Central memory CD8-positive, alpha-beta T cell (primary cell): ENCODE data around the gene TH.

Source experiments
- ATAC-seq: fragments of 150-1000 bp; cut with Tn5 transposase; replicated peaks from 2 replicates; pipeline ENCODE4 v1.10.0; 2022; ENCODE audit warnings: mild to moderate bottlenecking, moderate FRiP score, moderate number of reproducible peaks; ENCODE audit not compliant: poor library complexity, severe bottlenecking; ENCODE audit errors: extremely low read depth
- DNase-seq, 2 donors: peaks; one replicate each; pipeline ENCODE4 v3.0.0; 2021; ENCODE audit warnings: low spot score in 2 of 2
- H3K27ac Mint-ChIP-seq: one replicate; pipeline ENCODE4 v1.8.0; 2022; ENCODE audit warnings: low read depth, mild to moderate bottlenecking, moderate library complexity, mixed read lengths
- H3K27me3 Mint-ChIP-seq: one replicate; pipeline ENCODE4 v1.8.0; 2022; ENCODE audit warnings: mixed read lengths
- H3K36me3 Mint-ChIP-seq: one replicate; pipeline ENCODE4 v1.8.0; 2022; ENCODE audit warnings: mild to moderate bottlenecking, moderate library complexity, mixed read lengths; ENCODE audit not compliant: insufficient read depth
- H3K4me1 Mint-ChIP-seq: one replicate; pipeline ENCODE4 v1.8.0; 2022; ENCODE audit warnings: mixed read lengths
- H3K4me3 Mint-ChIP-seq: one replicate; pipeline ENCODE4 v1.8.0; 2022; ENCODE audit warnings: mild to moderate bottlenecking, moderate library complexity, mixed read lengths
- H3K9me3 Mint-ChIP-seq: one replicate; pipeline ENCODE4 v1.8.0; 2022; ENCODE audit warnings: mixed read lengths

TH gene

DNA sequence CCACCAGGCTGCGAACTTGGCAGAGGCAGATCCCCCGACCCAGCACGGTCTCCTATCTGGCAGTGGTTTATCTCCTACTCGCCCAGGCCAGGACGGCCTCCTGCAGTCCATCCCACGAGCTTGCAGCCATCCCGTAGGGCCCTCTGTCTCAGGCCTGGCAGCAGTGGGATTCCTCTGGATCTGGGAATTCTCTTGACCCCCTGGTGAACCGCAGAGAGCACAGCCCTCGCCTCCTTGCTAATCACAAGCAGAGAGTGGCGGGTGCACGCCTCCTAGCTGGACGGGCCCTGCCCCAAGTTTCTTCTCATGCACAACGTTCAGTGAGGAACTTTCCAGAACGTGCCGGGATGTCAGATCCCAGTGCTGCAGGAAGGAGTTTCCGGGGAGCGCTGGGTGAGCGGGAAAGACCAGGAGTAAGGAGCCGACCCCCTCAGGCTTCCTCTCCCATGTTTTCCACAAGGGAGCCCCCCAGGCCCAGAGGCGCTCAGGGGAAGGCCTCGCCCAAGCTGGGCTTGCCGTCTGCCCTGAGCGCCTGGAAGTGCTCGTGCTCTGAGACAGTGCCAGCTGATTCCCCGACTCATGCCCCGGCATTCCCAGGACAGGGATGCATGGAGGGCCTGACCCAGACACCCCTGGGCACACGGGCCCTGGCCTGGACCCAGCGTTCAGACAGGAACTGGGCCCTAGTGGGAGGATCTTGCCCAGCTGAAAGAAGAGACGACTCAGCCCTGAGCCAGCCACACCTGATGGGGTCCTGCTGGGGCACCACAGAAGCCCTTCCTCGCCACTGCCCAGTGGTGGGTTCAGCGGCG lies 57.0 kb downstream of the TH start:
- no peak overlapping the region for H3K4me3 Mint-ChIP-seq
- DNase-seq = no peak
- peaks cover 38% of the 10 kb centered on the region for H3K27me3 Mint-ChIP-seq
- H3K4me1 Mint-ChIP-seq = no peaks in the 10 kb centered on the region
- H3K27ac Mint-ChIP-seq = no peak overlapping the region
- peaks cover 2% of the 10 kb centered on the region for H3K36me3 Mint-ChIP-seq
- H3K9me3 Mint-ChIP-seq = no peaks in the 10 kb centered on the region
- ATAC-seq = no peak
